ENCODE measurements around the gene IFT81.

IFT81 gene

GRCh38 chr12:110109837-110110535 lies 14.2 kb upstream of the IFT81 start:
- Histone ChIP-seq H3K27me3 (replicated peaks; ENCODE audit: insufficient read depth, low read length) (no peaks in the 10 kb centered on the region), H3K4me2 (ENCODE audit: low read depth, low read length) (no peak overlapping the region), H3K9ac (ENCODE audit: low read length) (no peak overlapping the region), H3K27ac (ENCODE audit: low read length) (no peak overlapping the region), H3K9me3 (replicated peaks; ENCODE audit: insufficient read depth, low read length) (no peaks in the 10 kb centered on the region), H3K9me2 (replicated peaks; ENCODE audit: insufficient read depth, low read length) (no peaks in the 10 kb centered on the region), H3K36me3 (replicated peaks; ENCODE audit: insufficient read depth, low read length) (no peaks in the 10 kb centered on the region), H3K4me1 (ENCODE audit: low read length) (no peaks in the 10 kb centered on the region), H2AFZ (ENCODE audit: low read length) (no peak overlapping the region), H3K4me3 (ENCODE audit: low read length) (no peak overlapping the region), H3K79me2 (ENCODE audit: low read length) (no peaks in the 10 kb centered on the region), H3F3A (ENCODE audit: insufficient read depth, low read length) (no peaks in the 10 kb centered on the region), H4K20me1 (ENCODE audit: insufficient read depth, low read length) (no peaks in the 10 kb centered on the region)
- DNase-seq, result no peak
- TF ChIP-seq CTCF (IDR thresholded peaks at IDR 0.05; ENCODE audit: low read length) (no peak), EZH2phosphoT487 (IDR thresholded peaks at IDR 0.05; ENCODE audit: low read length) (no peak), EZH2 (optimal IDR thresholded peaks at IDR 0.05; ENCODE audit: low read depth, low read length) (no peak)

- Histone ChIP-seq H3K4me2 (ENCODE audit: low read depth, low read length) (no peak overlapping the region), H3K36me3 (replicated peaks; ENCODE audit: insufficient read depth, low read length) (no peaks in the 10 kb centered on the region), H3K4me1 (ENCODE audit: low read length) (no peaks in the 10 kb centered on the region), H3K9ac (ENCODE audit: low read length) (no peak overlapping the region), H3K4me3 (ENCODE audit: low read length) (no peak overlapping the region), H3K79me2 (ENCODE audit: low read length) (no peaks in the 10 kb centered on the region), H3F3A (ENCODE audit: insufficient read depth, low read length) (no peaks in the 10 kb centered on the region), H3K27ac (ENCODE audit: low read length) (no peak overlapping the region), H2AFZ (ENCODE audit: low read length) (no peak overlapping the region), H3K9me3 (replicated peaks; ENCODE audit: insufficient read depth, low read length) (no peaks in the 10 kb centered on the region), H4K20me1 (ENCODE audit: insufficient read depth, low read length) (no peaks in the 10 kb centered on the region), H3K9me2 (replicated peaks; ENCODE audit: insufficient read depth, low read length) (no peaks in the 10 kb centered on the region), H3K27me3 (replicated peaks; ENCODE audit: insufficient read depth, low read length) (no peaks in the 10 kb centered on the region)
- TF ChIP-seq CTCF (IDR thresholded peaks at IDR 0.05; ENCODE audit: low read length) (no peak), EZH2phosphoT487 (IDR thresholded peaks at IDR 0.05; ENCODE audit: low read length) (no peak), EZH2 (optimal IDR thresholded peaks at IDR 0.05; ENCODE audit: low read depth, low read length) (no peak)
- no peak for DNase-seq
Observed at GRCh38 chr12:110111476-110112334, 12.5 kb upstream of the IFT81 start.

GRCh38 chr12:110112335-110112660 lies 11.9 kb upstream of the IFT81 start:
- Histone ChIP-seq H3K4me2 (ENCODE audit: low read depth, low read length) (no peak overlapping the region), H3K4me1 (ENCODE audit: low read length) (no peaks in the 10 kb centered on the region), H3K36me3 (replicated peaks; ENCODE audit: insufficient read depth, low read length) (no peaks in the 10 kb centered on the region), H3F3A (ENCODE audit: insufficient read depth, low read length) (no peaks in the 10 kb centered on the region), H3K9me2 (replicated peaks; ENCODE audit: insufficient read depth, low read length) (no peaks in the 10 kb centered on the region), H3K9ac (ENCODE audit: low read length) (no peak overlapping the region), H3K27ac (ENCODE audit: low read length) (no peak overlapping the region), H2AFZ (ENCODE audit: low read length) (no peak overlapping the region), H3K4me3 (ENCODE audit: low read length) (no peak overlapping the region), H3K9me3 (replicated peaks; ENCODE audit: insufficient read depth, low read length) (no peaks in the 10 kb centered on the region), H4K20me1 (ENCODE audit: insufficient read depth, low read length) (no peaks in the 10 kb centered on the region), H3K27me3 (replicated peaks; ENCODE audit: insufficient read depth, low read length) (no peaks in the 10 kb centered on the region), H3K79me2 (ENCODE audit: low read length) (no peaks in the 10 kb centered on the region)
- TF ChIP-seq EZH2phosphoT487 (IDR thresholded peaks at IDR 0.05; ENCODE audit: low read length), result no peak
- TF ChIP-seq EZH2 (optimal IDR thresholded peaks at IDR 0.05; ENCODE audit: low read depth, low read length), result no peak
- TF ChIP-seq CTCF (IDR thresholded peaks at IDR 0.05; ENCODE audit: low read length), result no peak
- DNase-seq, result no peak
